Measurements from ENCODE around the gene KRT27.

The KRT27 gene

GRCh38 chr17:40809721-40810421 lies 27.5 kb upstream of the KRT27 start:
- DNase-seq = no peak

- no peak for DNase-seq
Observed at GRCh38 chr17:40806131-40806530, 23.8 kb upstream of the KRT27 start.

GRCh38 chr17:40803617-40804082 lies 21.3 kb upstream of the KRT27 start:
- peak; percentile 74 to 75 for DNase-seq

GRCh38 chr17:40801157-40801556 lies 18.8 kb upstream of the KRT27 start:
- DNase-seq = no peak

- DNase-seq = no peak
Observed at GRCh38 chr17:40800381-40800780, 18.0 kb upstream of the KRT27 start.

- DNase-seq = no peak
Observed at GRCh38 chr17:40799859-40800258, 17.5 kb upstream of the KRT27 start, which contains the start of gene KRT28. TSS of gene KRT28 (minus strand) at chr17:40799959. CDS start at chr17:40799893, 66 bp downstream.

- no peak for DNase-seq
Observed at GRCh38 chr17:40796846-40797245, 14.5 kb upstream of the KRT27 start.

- no peak for DNase-seq
Observed at GRCh38 chr17:40795019-40795667, 12.8 kb upstream of the KRT27 start.

- DNase-seq = no peak
Observed at GRCh38 chr17:40794466-40794865, 12.1 kb upstream of the KRT27 start.

- no peak for DNase-seq
Observed at GRCh38 chr17:40793832-40794231, 11.5 kb upstream of the KRT27 start.

GRCh38 chr17:40791787-40792436 lies 9.6 kb upstream of the KRT27 start:
- peak in 1 of 2 donors; percentile 16 for DNase-seq

- DNase-seq = no peak
Observed at GRCh38 chr17:40791111-40791510, 8.8 kb upstream of the KRT27 start.

- no peak for DNase-seq
Observed at GRCh38 chr17:40779181-40779909, 3.0 kb downstream of the KRT27 start.

- no peak for DNase-seq
Observed at GRCh38 chr17:40778461-40778860, 3.9 kb downstream of the KRT27 start.

GRCh38 chr17:40777971-40778370 lies 4.4 kb downstream of the KRT27 start:
- DNase-seq = no peak

- DNase-seq = no peak
Observed at GRCh38 chr17:40777459-40777858, 4.9 kb downstream of the KRT27 start.

- DNase-seq = no peak
Observed at GRCh38 chr17:40775945-40776344, 6.4 kb downstream of the KRT27 start.

GRCh38 chr17:40772101-40772500 lies 10.2 kb downstream of the KRT27 start, which contains the start of gene KRT26:
TSS of gene KRT26 (minus strand) at chr17:40772201. CDS start at chr17:40772113, 88 bp downstream.
- no peak for DNase-seq

- no peak for DNase-seq
Observed at GRCh38 chr17:40765657-40766056, 16.7 kb downstream of the KRT27 start.

GRCh38 chr17:40763752-40764151 lies 18.6 kb downstream of the KRT27 start:
- DNase-seq = no peak

GRCh38 chr17:40760105-40761016 lies 22.0 kb downstream of the KRT27 start:
- DNase-seq = no peak

- DNase-seq = no peak
Observed at GRCh38 chr17:40755231-40755630, 27.1 kb downstream of the KRT27 start, which contains the start of gene KRT25. TSS of gene KRT25 (minus strand) at chr17:40755331. CDS start at chr17:40755271, 60 bp downstream.
